ENCODE data around the gene GLYATL1B.

GRCh38 chr11:59137190-59137589 is 51.1 kb downstream of the GLYATL1B start:
- no peak for TF ChIP-seq POLR2A (IDR thresholded peaks at IDR 0.05; ENCODE audit: low read depth, low read length)
- no peak for TF ChIP-seq TAF1 (IDR thresholded peaks at IDR 0.05; ENCODE audit: borderline replicate concordance, low read depth, low read length)
- TF ChIP-seq POLR2AphosphoS5 (IDR thresholded peaks at IDR 0.05; ENCODE audit: low read depth, low read length) = no peak
